OCI-LY7 (cell line): ENCODE results near the gene FBXO2. TPM values are rescaled to one million over a fixed set of nuclear protein-coding genes. Genes with fewer than 3 reads are reported as not detected.

Experiments used
- BruUV-seq: library from RNA; stranded (reverse); fragments of 400-500 nt; replicated peaks from 2 replicates; lab custom pipeline; 2021; lab: Mats Ljungman, UMichigan
- CTCF ChIA-PET: fragments of 300-600 bp; sonication (Branson Sonifier 250); formaldehyde crosslinking; loops from one replicate; lab custom pipeline; 2022; ENCODE audit warnings: antibody characterized with exemption; ENCODE audit not compliant: unreplicated experiment; lab: Charles Lee
- POLR2A ChIA-PET: fragments of 300-600 bp; sonication (Branson Sonifier 250); formaldehyde crosslinking; loops from one replicate; lab custom pipeline; 2022; ENCODE audit warnings: antibody characterized with exemption; lab: Charles Lee
- DNase-seq: peaks from one replicate; pipeline ENCODE4 v3.0.0-alpha.2; 2015; ENCODE audit warnings: low spot score
- H2AFZ ChIP-seq: fragments of 200-600 bp; sonication (generic), shearing (Covaris generic); 2 replicates; pipeline ENCODE4 v1.6.1; 2014; ENCODE audit warnings: mild to moderate bottlenecking, antibody characterized with exemption, low read length, moderate library complexity
- H3K27ac ChIP-seq: fragments of 200-600 bp; sonication (generic); 2 replicates; pipeline ENCODE4 v1.5.1; 2014; ENCODE audit warnings: mixed run types, low read depth, mild to moderate bottlenecking, moderate library complexity, low read length, inconsistent platforms; ENCODE audit not compliant: poor library complexity, severe bottlenecking
- H3K36me3 ChIP-seq: fragments of 200-600 bp; sonication (generic); 2 replicates; pipeline ENCODE4 v1.6.1; 2014; ENCODE audit warnings: mild to moderate bottlenecking, antibody characterized with exemption, low read length, moderate library complexity, mixed read lengths; ENCODE audit not compliant: insufficient read depth
- H3K4me1 ChIP-seq: fragments of 200-600 bp; sonication (generic); 2 replicates; pipeline ENCODE4 v1.5.1; 2014; ENCODE audit warnings: mild to moderate bottlenecking, low read length; ENCODE audit not compliant: insufficient read depth, poor library complexity, severe bottlenecking
- H3K4me2 ChIP-seq: fragments of 200-600 bp; sonication (generic); 2 replicates; pipeline ENCODE4 v1.6.1; 2014; ENCODE audit warnings: mild to moderate bottlenecking, low read length
- H3K4me3 ChIP-seq: fragments of 200-600 bp; sonication (generic); 2 replicates; pipeline ENCODE4 v1.5.1; 2014; ENCODE audit warnings: mild to moderate bottlenecking, low read depth, low read length; ENCODE audit not compliant: poor library complexity, severe bottlenecking
- H3K79me2 ChIP-seq: fragments of 200-600 bp; sonication (generic); 2 replicates; pipeline ENCODE4 v1.6.1; 2016; ENCODE audit warnings: low read depth, mild to moderate bottlenecking, low read length, moderate library complexity, mixed read lengths; ENCODE audit not compliant: insufficient read depth
- H3K9me2 ChIP-seq: fragments of 200-600 bp; sonication (generic); 2 replicates; pipeline ENCODE4 v1.6.1; 2016; ENCODE audit warnings: mild to moderate bottlenecking, low read length, mixed read lengths; ENCODE audit not compliant: insufficient read depth
- H3K9me3 ChIP-seq: fragments of 200-600 bp; sonication (generic); 2 replicates; pipeline ENCODE4 v1.6.1; 2014; ENCODE audit warnings: mild to moderate bottlenecking, mixed run types, low read length, mixed read lengths
- H4K20me1 ChIP-seq: fragments of 200-600 bp; sonication (generic); 2 replicates; pipeline ENCODE4 v1.6.1; 2014; ENCODE audit warnings: mild to moderate bottlenecking, antibody characterized with exemption, low read length, moderate library complexity, mixed read lengths; ENCODE audit not compliant: insufficient read depth
- EZH2phosphoT487 ChIP-seq: fragments of 200-600 bp; sonication (generic); IDR thresholded peaks from 2 replicates; pipeline ENCODE4 v1.6.1; 2018; ENCODE audit warnings: low read depth, borderline replicate concordance, mild to moderate bottlenecking, mixed run types, antibody characterized with exemption, low read length, moderate library complexity, mixed read lengths
- intact Hi-C: fragments of 100-400 bp; cut with micrococcal nuclease; formaldehyde crosslinking; loops from one replicate; pipeline ENCODE4 v1.10.0; 2022; ENCODE audit not compliant: unreplicated experiment
- total RNA-seq, 2 experiments: library from RNA; depleted of rRNA in 1 of 2; stranded (reverse); fragments of >200 nt in 1 of 2; shearing (Covaris generic) in 1 of 2; gene quantifications; 2 replicates each; pipeline ENCODE4 v1.2.3, GENCODE V29; 2014 to 2022
- TF ChIP-seq, protein P1 (sequence below): fragments of 200-600 bp; sonication (generic); conservative IDR thresholded peaks from 2 replicates; pipeline ENCODE4 v1.5.1; 2014; ENCODE audit warnings: mild to moderate bottlenecking, antibody characterized with exemption, low read length, moderate library complexity, mixed read lengths

Gene FBXO2
- total RNA-seq, 2 experiments from 2014 or later: 2.7 to 6.1 TPM

DNA sequence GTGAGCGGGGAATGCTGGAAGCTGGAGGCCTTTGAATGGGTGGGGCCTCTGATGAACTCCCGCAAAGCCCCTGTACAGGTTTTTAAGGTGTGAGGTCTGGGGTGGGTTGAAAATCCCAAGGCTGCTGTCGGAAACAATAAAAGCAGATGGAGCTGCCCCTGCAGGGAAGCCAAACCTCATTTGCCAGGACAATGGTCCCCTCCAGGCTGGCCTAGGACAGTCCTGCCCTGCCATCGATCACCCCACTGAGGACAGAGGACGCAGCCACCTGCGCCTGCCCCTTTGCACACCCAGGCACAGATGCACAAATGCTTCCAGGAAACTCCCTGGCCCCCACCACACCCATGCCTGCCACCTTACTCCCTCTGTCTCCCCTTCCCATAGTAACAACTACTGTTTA lies 41.6 kb upstream of the FBXO2 start:
- no peaks in the 10 kb centered on the region for H3K9me3 ChIP-seq
- no peak overlapping the region for H3K4me2 ChIP-seq
- intact Hi-C loops: loop anchor here (2.0 kb wide), 1 partner anchor 31 kb away; the partner anchor contains the start of gene FBXO6

DNA sequence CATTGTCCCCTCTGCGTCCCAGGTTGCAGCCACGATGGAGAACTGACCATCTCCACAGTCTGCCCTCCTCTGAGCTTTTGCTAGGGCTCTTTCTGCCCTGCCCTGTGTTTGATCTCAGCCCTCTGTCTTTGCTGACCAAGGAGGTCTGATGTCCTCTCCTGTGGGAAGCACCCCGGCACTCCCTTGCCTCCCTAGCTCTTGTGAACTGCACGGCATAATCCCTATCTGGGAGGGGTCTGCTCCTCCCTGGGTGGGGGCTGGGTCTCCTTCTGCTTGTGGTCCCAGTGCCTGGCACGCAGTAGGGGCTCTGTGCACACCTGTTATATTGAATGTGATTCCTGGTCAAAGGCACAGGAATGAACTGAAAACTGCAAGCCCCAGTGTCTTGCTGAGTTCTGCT lies 39.7 kb upstream of the FBXO2 start:
- no peaks in the 10 kb centered on the region for H3K4me1 ChIP-seq
- ChIA-PET CTCF (no interaction called here), POLR2A (interaction anchor here (1.2 kb wide), 1 partner anchor 12 kb away, joined by 5 read pairs; no protein-coding TSS in a partner anchor)
- no peaks in the 10 kb centered on the region for H3K36me3 ChIP-seq
- H4K20me1 ChIP-seq: no peaks in the 10 kb centered on the region
- H3K9me2 ChIP-seq: no peaks in the 10 kb centered on the region
- no TSS peak for BruUV-seq
- H3K4me3 ChIP-seq: no peak overlapping the region
- H3K27ac ChIP-seq: no peak overlapping the region
- TF ChIP-seq EZH2phosphoT487: no peak
- TF ChIP-seq, protein P1, sequence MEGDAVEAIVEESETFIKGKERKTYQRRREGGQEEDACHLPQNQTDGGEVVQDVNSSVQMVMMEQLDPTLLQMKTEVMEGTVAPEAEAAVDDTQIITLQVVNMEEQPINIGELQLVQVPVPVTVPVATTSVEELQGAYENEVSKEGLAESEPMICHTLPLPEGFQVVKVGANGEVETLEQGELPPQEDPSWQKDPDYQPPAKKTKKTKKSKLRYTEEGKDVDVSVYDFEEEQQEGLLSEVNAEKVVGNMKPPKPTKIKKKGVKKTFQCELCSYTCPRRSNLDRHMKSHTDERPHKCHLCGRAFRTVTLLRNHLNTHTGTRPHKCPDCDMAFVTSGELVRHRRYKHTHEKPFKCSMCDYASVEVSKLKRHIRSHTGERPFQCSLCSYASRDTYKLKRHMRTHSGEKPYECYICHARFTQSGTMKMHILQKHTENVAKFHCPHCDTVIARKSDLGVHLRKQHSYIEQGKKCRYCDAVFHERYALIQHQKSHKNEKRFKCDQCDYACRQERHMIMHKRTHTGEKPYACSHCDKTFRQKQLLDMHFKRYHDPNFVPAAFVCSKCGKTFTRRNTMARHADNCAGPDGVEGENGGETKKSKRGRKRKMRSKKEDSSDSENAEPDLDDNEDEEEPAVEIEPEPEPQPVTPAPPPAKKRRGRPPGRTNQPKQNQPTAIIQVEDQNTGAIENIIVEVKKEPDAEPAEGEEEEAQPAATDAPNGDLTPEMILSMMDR: no peak
- intact Hi-C loops: loop anchor here (2.0 kb wide), 1 partner anchor 29 kb away; the partner anchor contains the start of gene FBXO6
- H3K4me2 ChIP-seq: no peak overlapping the region
- no peak overlapping the region for H2AFZ ChIP-seq
- no peaks in the 10 kb centered on the region for H3K79me2 ChIP-seq
- DNase-seq: no peak
- H3K9me3 ChIP-seq: no peaks in the 10 kb centered on the region

More for the DNA sequence above, 41.6 kb upstream of the FBXO2 start:
- BruUV-seq: no TSS peak
- Histone ChIP-seq H3K4me3 (no peak overlapping the region), H3K9me2 (no peaks in the 10 kb centered on the region), H3K27ac (no peak overlapping the region), H3K79me2 (no peaks in the 10 kb centered on the region), H3K36me3 (no peaks in the 10 kb centered on the region), H4K20me1 (no peaks in the 10 kb centered on the region), H3K4me1 (no peaks in the 10 kb centered on the region), H2AFZ (no peak overlapping the region)
- TF ChIP-seq, protein P1: no peak
- no peak for TF ChIP-seq EZH2phosphoT487
- CTCF ChIA-PET: no interaction called here
- POLR2A ChIA-PET: interaction anchor here (0.6 kb wide), 1 partner anchor 39 kb away, joined by 5 read pairs; no protein-coding TSS in a partner anchor
- DNase-seq: no peak

DNA sequence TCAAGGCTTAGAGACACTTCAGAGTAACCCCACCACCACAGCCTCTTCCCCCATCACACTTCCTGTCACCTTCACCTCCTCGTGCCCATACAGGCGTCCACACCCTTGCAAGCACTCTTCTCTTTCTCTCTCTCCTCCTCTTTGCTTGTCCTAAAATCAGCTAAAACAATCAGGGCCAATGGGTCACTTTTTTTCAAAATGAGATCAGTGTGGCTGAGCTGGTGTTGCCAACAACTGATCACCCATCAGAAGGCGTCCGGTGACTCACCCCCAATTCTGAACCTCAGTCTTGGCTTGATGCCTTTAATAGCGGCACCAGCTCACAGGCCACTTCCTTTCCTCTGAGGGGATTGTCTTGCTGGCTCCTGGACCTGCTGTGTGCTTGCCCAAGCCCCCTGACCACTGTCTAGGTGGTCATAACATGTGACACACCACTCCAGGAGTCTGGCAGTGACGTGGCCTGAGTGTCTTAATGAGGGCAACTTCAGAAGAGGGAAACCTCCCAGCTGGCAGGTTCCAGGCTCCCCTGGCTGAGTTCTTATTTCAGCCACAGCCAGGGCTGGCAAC lies 38.9 kb upstream of the FBXO2 start:
- no peaks in the 10 kb centered on the region for H3K4me1 ChIP-seq
- no peak overlapping the region for H3K4me2 ChIP-seq
- H3K36me3 ChIP-seq: no peaks in the 10 kb centered on the region
- no peaks in the 10 kb centered on the region for H3K9me2 ChIP-seq
- no peaks in the 10 kb centered on the region for H4K20me1 ChIP-seq
- intact Hi-C loops: no loop called here
- no peak overlapping the region for H3K27ac ChIP-seq
- ChIA-PET POLR2A (interaction anchor here (0.5 kb wide), 1 partner anchor 1728 kb away, joined by 4 read pairs; no protein-coding TSS in a partner anchor), CTCF (no interaction called here)
- H3K4me3 ChIP-seq: no peak overlapping the region
- H3K9me3 ChIP-seq: no peaks in the 10 kb centered on the region
- no peaks in the 10 kb centered on the region for H3K79me2 ChIP-seq
- no peak overlapping the region for H2AFZ ChIP-seq
- DNase-seq: no peak
- TF ChIP-seq, protein P1: no peak
- TF ChIP-seq EZH2phosphoT487: no peak
- no TSS peak for BruUV-seq
